HG03159 (cell line): ENCODE data around the gene PBX1.
A peak's percentile ranks its signal among the peaks of the same experiment; 100 is the strongest.
"Not testable (repeated sequence)": the region's sequence is repeated elsewhere in the genome, so short reads cannot be mapped to it uniquely, and the experiment has no call there.

Experiments
- ATAC-seq: cut with Tn5 transposase; IDR thresholded peaks from one replicate; pipeline ENCODE4 v1.9.1; 2021; ENCODE audit warnings: mild to moderate bottlenecking, moderate library complexity; ENCODE audit not compliant: unreplicated experiment

Gene PBX1

GRCh38 chr1:164638492-164639202, 79.7 kb downstream of the PBX1 start:
- ATAC-seq = no peak

DNA sequence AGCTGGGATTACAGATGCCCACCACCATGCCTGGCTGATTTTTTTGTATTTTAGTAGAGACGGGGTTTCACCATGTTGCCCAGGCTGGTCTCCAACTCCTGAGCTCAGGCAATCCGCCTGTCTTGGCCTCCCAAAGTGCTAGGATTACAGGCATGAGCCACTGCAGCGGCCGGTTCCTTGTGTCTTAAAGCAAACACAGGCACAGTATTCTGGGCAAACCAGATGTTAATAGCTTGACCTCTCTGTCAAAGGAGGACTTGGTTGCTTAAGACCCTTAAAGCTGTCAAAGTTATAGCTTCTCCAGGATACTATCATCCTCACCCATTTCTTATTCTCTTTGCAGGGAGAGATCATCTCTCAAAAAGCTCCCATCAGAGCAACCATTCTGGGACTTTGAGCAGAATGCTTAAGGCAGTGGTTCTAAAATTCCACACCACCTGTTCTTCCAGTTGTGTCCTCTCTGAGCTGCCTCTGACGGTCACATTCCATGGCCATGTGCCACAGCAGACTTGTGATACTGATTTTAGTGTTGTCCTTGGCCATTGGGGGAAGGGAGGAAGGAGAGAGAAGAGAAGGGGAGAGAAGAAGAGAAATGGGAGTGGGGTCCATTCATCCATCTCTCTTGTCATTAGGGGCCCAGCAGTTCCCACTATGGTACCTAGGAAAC, 81.8 kb downstream of the PBX1 start:
- no peak for ATAC-seq

- ATAC-seq = no peak
These were observed 82.4 kb downstream of the PBX1 start for GRCh38 chr1:164641353-164641730.

GRCh38 chr1:164643018-164643417, 84.0 kb downstream of the PBX1 start:
- ATAC-seq = no peak

DNA sequence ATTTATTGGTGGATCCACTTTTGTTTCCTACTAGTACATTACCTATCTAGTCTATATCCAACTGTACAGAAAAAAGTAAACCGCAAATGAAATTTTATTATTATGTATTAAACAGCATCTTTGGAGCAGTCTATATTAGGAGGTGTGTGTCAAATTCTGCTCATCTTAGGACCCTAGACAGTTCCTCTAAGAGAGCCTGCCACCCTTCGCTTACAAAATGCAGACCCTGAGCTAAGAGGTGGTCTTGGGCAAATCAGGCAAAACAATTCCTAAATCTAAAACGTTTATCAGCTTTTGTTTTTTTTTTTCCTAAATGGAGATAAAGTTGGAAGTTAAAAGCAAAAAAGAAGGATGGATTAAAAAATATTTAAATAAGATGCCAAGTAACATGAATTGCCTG, 85.3 kb downstream of the PBX1 start:
- no peak for ATAC-seq

GRCh38 chr1:164644774-164645644, 86.0 kb downstream of the PBX1 start:
- ATAC-seq = no peak

DNA sequence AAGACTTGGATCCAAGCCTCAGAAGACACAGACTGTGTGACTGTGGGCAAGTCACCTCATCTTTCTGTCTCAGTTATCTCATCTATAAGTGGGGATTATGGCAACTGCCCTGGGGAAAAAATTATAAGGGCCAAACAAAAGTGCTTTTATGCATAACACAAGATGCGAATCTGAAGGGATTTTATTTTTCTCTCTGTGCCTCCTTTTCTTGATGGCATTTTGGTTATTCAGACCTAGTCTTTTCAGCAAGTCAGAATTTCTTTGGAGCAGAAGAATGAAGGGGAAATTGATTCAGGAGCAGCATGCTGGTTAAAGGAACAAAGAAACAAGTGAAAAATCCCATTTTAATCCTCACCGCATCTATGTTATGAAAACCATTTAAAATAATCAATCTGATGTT, 86.9 kb downstream of the PBX1 start:
- no peak for ATAC-seq

- ATAC-seq = no peak
These were observed 88.2 kb downstream of the PBX1 start for GRCh38 chr1:164647211-164647610.

- no peak for ATAC-seq
These were observed 89.7 kb downstream of the PBX1 start for GRCh38 chr1:164648636-164649035.

GRCh38 chr1:164649146-164649545, 90.2 kb downstream of the PBX1 start:
- no peak for ATAC-seq

- ATAC-seq = no peak
These were observed 91.5 kb downstream of the PBX1 start for GRCh38 chr1:164650531-164650930.

GRCh38 chr1:164651351-164651951, 92.5 kb downstream of the PBX1 start:
- ATAC-seq = no peak

- ATAC-seq = not testable (repeated sequence)
These were observed 94.0 kb downstream of the PBX1 start for GRCh38 chr1:164652969-164653368.

- no peak for ATAC-seq
These were observed 94.7 kb downstream of the PBX1 start for GRCh38 chr1:164653705-164654104.

GRCh38 chr1:164654200-164654599, 95.2 kb downstream of the PBX1 start:
- no peak for ATAC-seq

- ATAC-seq = no peak
These were observed 99.9 kb downstream of the PBX1 start for GRCh38 chr1:164658864-164659263.

DNA sequence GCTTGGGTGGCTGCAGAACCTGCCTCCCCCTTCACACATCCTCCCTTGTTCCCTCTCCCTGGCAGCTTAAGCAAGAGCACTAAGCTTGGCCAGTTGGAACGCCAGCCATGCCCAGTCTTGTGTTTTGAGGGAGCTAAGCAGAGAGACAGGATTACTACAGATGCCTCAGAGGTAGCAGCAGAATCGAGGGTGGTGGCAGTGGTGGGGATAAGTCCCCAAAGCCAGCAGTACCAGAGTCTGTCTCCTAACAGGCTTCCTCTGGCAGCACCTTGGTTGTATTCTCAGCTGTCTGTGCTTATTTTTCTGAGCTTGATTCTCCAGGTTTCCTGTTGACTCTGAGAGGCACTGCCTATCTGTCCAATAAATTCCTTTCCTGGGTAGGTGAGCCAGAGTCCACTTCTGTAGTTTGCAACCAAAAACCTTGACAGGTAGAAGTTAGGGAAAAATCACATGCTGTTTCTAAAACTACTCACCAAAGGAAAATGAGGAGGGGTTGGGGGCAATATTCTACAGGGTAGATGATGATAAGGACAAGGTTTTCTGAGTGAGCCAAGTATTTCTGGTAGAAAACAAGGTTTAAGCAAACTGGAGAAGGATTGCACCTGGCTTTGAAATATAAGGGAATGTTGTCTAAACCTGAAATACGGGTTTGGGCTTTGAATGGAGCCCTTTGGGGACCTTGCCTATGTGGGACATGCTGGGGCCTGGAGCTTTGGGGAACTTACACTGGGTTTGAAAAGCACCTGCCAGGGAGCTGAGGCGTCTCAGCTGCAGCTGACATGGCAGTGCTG, 100.8 kb downstream of the PBX1 start:
- ATAC-seq = peak; percentile 16

GRCh38 chr1:164660412-164660772, 101.4 kb downstream of the PBX1 start:
- peak; percentile 80 for ATAC-seq

DNA sequence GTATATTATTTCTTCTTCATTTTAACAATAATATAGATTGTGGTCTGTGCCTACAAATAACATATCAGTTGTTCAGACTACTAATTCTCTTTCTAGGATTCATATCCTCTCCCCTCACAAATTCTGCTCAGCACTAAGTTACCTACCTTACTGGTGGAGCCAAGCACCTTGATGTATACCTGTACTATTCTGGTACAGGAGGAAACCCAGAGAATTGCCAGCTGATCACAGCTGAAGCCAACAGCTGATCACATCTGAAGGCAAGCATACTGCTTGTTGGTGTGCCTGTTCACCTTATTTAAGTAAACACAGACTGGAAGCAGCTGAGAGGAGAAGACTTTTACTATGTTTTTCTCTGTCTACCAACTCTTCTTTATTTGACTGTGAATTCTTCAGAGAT, 101.8 kb downstream of the PBX1 start:
- no peak for ATAC-seq

DNA sequence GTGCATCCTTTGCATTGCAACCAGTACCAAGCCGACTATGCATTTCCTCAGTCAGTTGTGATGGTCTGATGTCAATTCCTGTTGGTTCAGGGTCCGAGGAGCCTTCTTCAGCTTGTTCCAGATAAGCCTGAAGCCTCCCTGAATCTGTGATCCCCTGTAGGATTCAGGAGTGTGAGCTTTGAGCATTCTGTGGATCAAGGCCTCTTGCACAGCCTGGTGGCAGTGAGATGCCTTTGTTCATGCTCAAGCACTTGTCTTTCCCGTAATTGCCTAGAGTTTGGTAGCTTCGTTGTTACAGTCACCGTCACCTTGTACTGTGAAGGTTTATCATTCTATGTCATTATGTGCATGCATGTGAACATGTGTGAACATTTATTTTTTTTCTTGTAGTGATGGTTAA, 103.5 kb downstream of the PBX1 start:
- ATAC-seq = no peak

- ATAC-seq = no peak
These were observed 104.0 kb downstream of the PBX1 start for GRCh38 chr1:164662955-164663354.
